Small intestine (tissue), 16 donors: Measurements from ENCODE around the gene STOML2. TPM values are rescaled to one million over a fixed set of nuclear protein-coding genes. Genes with fewer than 3 reads are reported as not detected.
A peak's percentile ranks its signal among the peaks of the same experiment; 100 is the strongest.
"Not testable (repeated sequence)": the region's sequence is repeated elsewhere in the genome, so short reads cannot be mapped to it uniquely, and the experiment has no call there.

ENCODE experiments used
- DNase-seq, 2 donors: peaks; one replicate each; pipeline versions ENCODE4 v3.0.0 to v3.0.0-alpha.2; 2013
- FAIRE-seq: peaks from 2 replicates; lab custom pipeline; 2012; peaks lifted over from hg19 to GRCh38; lab: Jason Lieb, UNC
- H3K27ac ChIP-seq, 3 donors: one replicate each; pipeline ENCODE4 v1.5.1; 2013; ENCODE audit warnings: low read length in 2 of 3, mild to moderate bottlenecking in 2 of 3, control low read depth in 1 of 3, inconsistent platforms in 1 of 3, low read depth in 1 of 3, moderate library complexity in 1 of 3
- H3K27me3 ChIP-seq, 3 donors: one replicate each; pipeline ENCODE4 v1.6.1; 2013; ENCODE audit warnings: low read length in 3 of 3, inconsistent platforms in 1 of 3; ENCODE audit not compliant: control insufficient read depth in 3 of 3, insufficient read depth in 3 of 3
- H3K36me3 ChIP-seq, 3 donors: one replicate each; pipeline ENCODE4 v1.6.1; 2013; ENCODE audit warnings: low read length in 3 of 3, inconsistent platforms in 1 of 3, low read depth in 1 of 3, mild to moderate bottlenecking in 1 of 3, moderate library complexity in 1 of 3; ENCODE audit not compliant: control insufficient read depth in 3 of 3, insufficient read depth in 2 of 3
- H3K4me1 ChIP-seq, 3 donors: one replicate each; pipeline ENCODE4 v1.6.1; 2013; ENCODE audit warnings: low read length in 2 of 3, inconsistent platforms in 1 of 3, low read depth in 1 of 3, mild to moderate bottlenecking in 1 of 3, moderate library complexity in 1 of 3; ENCODE audit not compliant: control insufficient read depth in 3 of 3, insufficient read depth in 2 of 3
- H3K4me3 ChIP-seq, 3 donors: one replicate each; pipeline ENCODE4 v1.5.1; 2013; ENCODE audit warnings: low read length in 3 of 3, control low read depth in 1 of 3, inconsistent platforms in 1 of 3, low read depth in 1 of 3, mild to moderate bottlenecking in 1 of 3, moderate library complexity in 1 of 3
- H3K9me3 ChIP-seq, 2 donors: one replicate each; pipeline ENCODE4 v1.6.1; 2013; ENCODE audit warnings: low read depth in 1 of 2, low read length in 1 of 2; ENCODE audit not compliant: control insufficient read depth in 2 of 2, insufficient read depth in 1 of 2
- WGBS, 3 donors: extraction: QIAGEN DNeasy Blood & Tissue Kit; methylation state at CpG; one replicate each; pipeline ENCODE4 v1.1.7; 2013; 5-methylcytosine and 5-hydroxymethylcytosine counted together
- long read RNA-seq, 10 donors: transcript quantifications; one replicate each; lab custom pipeline, GENCODE V29; 2026
- polyA plus RNA-seq, 4 donors: library from polyadenylated mRNA; stranded (reverse) in 3 of 4; unstranded in 1 of 4; fragments of 200-250 nt in 3 of 4; fragments of 120-200 nt in 1 of 4; gene quantifications; one replicate each; pipeline versions ENCODE4 v1.2.1 to v1.2.3, GENCODE V29; 2013
- donor health status: healthy with polysubstance abuse.
- donor health status: control.
- donor health status: control.
- donor health status: Bipolar disorder and iron deficiency.
- donor health status: healthy.

The STOML2 gene
- 100 to 1,000 TPM; 123 to 160 (median 129) TPM for polyA plus RNA-seq
- long read RNA-seq, donor 1, transcript STOML2-201 (10 exons, 1,278 nt) = major isoform, 103 of 154 reads
- long read RNA-seq, donor 1, partial matches to known transcripts = 49 of 154 reads
- long read RNA-seq, donor 1, other reads (novel, unspliced or antisense) = 0 of 154 reads
- long read RNA-seq, donor 2, transcript STOML2-201 (10 exons, 1,278 nt) = major isoform, 23 of 31 reads
- long read RNA-seq, donor 2, partial matches to known transcripts = 7 of 31 reads
- long read RNA-seq, donor 2, other reads (novel, unspliced or antisense) = 0 of 31 reads
- long read RNA-seq, donor 3, transcript STOML2-201 (10 exons, 1,278 nt) = major isoform, 32 of 86 reads
- long read RNA-seq, donor 3, partial matches to known transcripts = 51 of 86 reads
- long read RNA-seq, donor 3, other reads (novel, unspliced or antisense) = 0 of 86 reads
- long read RNA-seq, donor 4 = 0 reads
- long read RNA-seq, donor 5, transcript STOML2-201 (10 exons, 1,278 nt) = major isoform, 12 of 28 reads
- long read RNA-seq, donor 5, partial matches to known transcripts = 15 of 28 reads
- long read RNA-seq, donor 5, other reads (novel, unspliced or antisense) = 0 of 28 reads
- long read RNA-seq, donor 6, transcript STOML2-201 (10 exons, 1,278 nt) = major isoform, 32 of 54 reads
- long read RNA-seq, donor 6, partial matches to known transcripts = 22 of 54 reads
- long read RNA-seq, donor 6, other reads (novel, unspliced or antisense) = 0 of 54 reads
- long read RNA-seq, donor 7, transcript STOML2-201 (10 exons, 1,278 nt) = major isoform, 63 of 90 reads
- long read RNA-seq, donor 7, partial matches to known transcripts = 27 of 90 reads
- long read RNA-seq, donor 7, other reads (novel, unspliced or antisense) = 0 of 90 reads
- long read RNA-seq, donor 8, partial matches to known transcripts = 0 of 3 reads
- long read RNA-seq, donor 8, other reads (novel, unspliced or antisense) = 0 of 3 reads
- long read RNA-seq, donor 9, transcript STOML2-201 (10 exons, 1,278 nt) = major isoform, 10 of 15 reads
- long read RNA-seq, donor 9, partial matches to known transcripts = 5 of 15 reads
- long read RNA-seq, donor 9, other reads (novel, unspliced or antisense) = 0 of 15 reads
- long read RNA-seq, donor 10, transcript STOML2-201 (10 exons, 1,278 nt) = major isoform, 40 of 65 reads
- long read RNA-seq, donor 10, partial matches to known transcripts = 25 of 65 reads
- long read RNA-seq, donor 10, other reads (novel, unspliced or antisense) = 0 of 65 reads

GRCh38 chr9:35102769-35103659 lies at the start of gene STOML2:
Gene STOML2, minus strand, starts transcription at chr9:35103131. Its CDS starts 37 bp downstream, at chr9:35103094.
- Histone ChIP-seq H3K27me3 (no peaks in the 10 kb centered on the region), H3K4me1 (peaks cover 0 to 17% (median 4%) of the 10 kb centered on the region in 3 donors), H3K36me3 (peaks cover 6 to 66% (median 20%) of the 10 kb centered on the region in 3 donors), H3K4me3 (peak within 1 kb of the TSS; percentile 73 to 93 (median 78)), H3K9me3 (no peaks in the 10 kb centered on the region), H3K27ac (peak within 1 kb of the TSS; percentile 66 to 88 (median 78))
- DNase-seq (peak; percentile 96 to 98), FAIRE-seq (no peak)
- WGBS, 3 donors = 0 to 1% (median 0%) methylated on average over 57 of the region's 57 CpGs

- not testable (repeated sequence) for H3K27me3 ChIP-seq, H3K36me3 ChIP-seq, H3K4me3 ChIP-seq, H3K4me1 ChIP-seq, DNase-seq, FAIRE-seq, H3K27ac ChIP-seq
- peaks cover 0 to 25% of the 10 kb centered on the region in 2 donors for H3K9me3 ChIP-seq
- WGBS, 3 donors = 80 to 82% (median 81%) methylated on average over 5 of the region's 5 CpGs
These were observed 45.1 kb upstream of the STOML2 start for GRCh38 chr9:35147941-35148563.

- no peaks in the 10 kb centered on the region for H3K36me3 ChIP-seq
- DNase-seq (no peak), FAIRE-seq (no peak)
- no peak overlapping the region for H3K4me3 ChIP-seq
- 74 to 92% (median 88%) methylated on average over 5 of the region's 5 CpGs for WGBS, 3 donors
- peaks cover 0 to 3% (median 0%) of the 10 kb centered on the region in 3 donors for H3K27me3 ChIP-seq
- no peak overlapping the region for H3K27ac ChIP-seq
- H3K9me3 ChIP-seq = peaks cover 0 to 32% of the 10 kb centered on the region in 2 donors
- H3K4me1 ChIP-seq = no peaks in the 10 kb centered on the region
These were observed 39.1 kb upstream of the STOML2 start for GRCh38 chr9:35142037-35142436.

GRCh38 chr9:35140093-35140492 lies 37.2 kb upstream of the STOML2 start:
- WGBS, 3 donors = 78 to 93% (median 92%) methylated on average over 2 of the region's 2 CpGs
- Histone ChIP-seq H3K4me1 (no peaks in the 10 kb centered on the region), H3K36me3 (no peaks in the 10 kb centered on the region)

GRCh38 chr9:35136866-35137265 lies 33.9 kb upstream of the STOML2 start:
- no peak overlapping the region for H3K4me3 ChIP-seq
- no peaks in the 10 kb centered on the region for H3K27me3 ChIP-seq
- no peak overlapping the region for H3K27ac ChIP-seq
- DNase-seq (peak in 1 of 2 donors; percentile 14), FAIRE-seq (no peak)
- 72 to 77% (median 74%) methylated on average over 8 of the region's 8 CpGs for WGBS, 3 donors
- no peaks in the 10 kb centered on the region for H3K36me3 ChIP-seq
- no peaks in the 10 kb centered on the region for H3K4me1 ChIP-seq
- H3K9me3 ChIP-seq = peaks cover 0 to 22% of the 10 kb centered on the region in 2 donors

More at GRCh38 chr9:35140093-35140492, 37.2 kb upstream of the STOML2 start:
- DNase-seq (no peak), FAIRE-seq (no peak)
- H3K27me3 ChIP-seq = peaks cover 0 to 3% (median 0%) of the 10 kb centered on the region in 3 donors
- H3K9me3 ChIP-seq = peaks cover 0 to 29% of the 10 kb centered on the region in 2 donors
- H3K4me3 ChIP-seq = no peak overlapping the region
- no peak overlapping the region for H3K27ac ChIP-seq

- no peaks in the 10 kb centered on the region for H3K27me3 ChIP-seq
- WGBS, 3 donors = 89 to 93% (median 89%) methylated on average over 7 of the region's 7 CpGs
- H3K4me3 ChIP-seq = no peak overlapping the region
- H3K27ac ChIP-seq = no peak overlapping the region
- H3K36me3 ChIP-seq = no peaks in the 10 kb centered on the region
- DNase-seq (no peak), FAIRE-seq (no peak)
- peaks cover 0 to 13% of the 10 kb centered on the region in 2 donors for H3K9me3 ChIP-seq
- H3K4me1 ChIP-seq = no peaks in the 10 kb centered on the region
These were observed 33.1 kb upstream of the STOML2 start for GRCh38 chr9:35135988-35136387.

GRCh38 chr9:35134920-35135319 lies 32.0 kb upstream of the STOML2 start:
- no peak overlapping the region for H3K4me3 ChIP-seq
- H3K9me3 ChIP-seq = peaks cover 0 to 9% of the 10 kb centered on the region in 2 donors
- no peaks in the 10 kb centered on the region for H3K4me1 ChIP-seq
- H3K27ac ChIP-seq = no peak overlapping the region
- 75 to 88% (median 86%) methylated on average over 6 of the region's 6 CpGs for WGBS, 3 donors
- no peak for FAIRE-seq
- DNase-seq = no peak
- H3K36me3 ChIP-seq = no peaks in the 10 kb centered on the region
- no peaks in the 10 kb centered on the region for H3K27me3 ChIP-seq
